NCI-H748 (cell line): ENCODE data around the gene PIEZO2.

Source experiments
- DNase-seq: peaks from one replicate; lab custom pipeline; 2025; ENCODE audit not compliant: unreplicated experiment; lab: John Stamatoyannopoulos, UW

The PIEZO2 gene

DNA sequence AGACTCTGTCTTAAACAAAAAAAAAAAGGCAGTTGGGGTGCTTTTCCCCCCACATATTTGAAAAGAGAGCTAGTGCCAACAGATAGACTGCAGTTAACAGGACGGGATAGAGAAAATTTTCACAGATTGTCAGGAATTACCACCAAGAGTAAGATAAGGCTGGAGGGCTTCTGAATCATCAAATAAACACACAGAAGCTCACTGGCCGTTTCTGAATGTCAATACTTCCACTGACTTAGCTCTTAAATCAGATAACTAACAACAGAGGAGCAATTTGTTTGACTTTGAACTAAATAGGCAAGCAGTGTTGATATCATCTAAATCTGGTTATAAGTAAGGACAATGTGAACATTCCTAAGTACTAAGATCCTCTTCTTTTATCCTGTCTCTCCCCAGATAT, 34.7 kb downstream of the PIEZO2 start:
- DNase-seq = no peak

DNA sequence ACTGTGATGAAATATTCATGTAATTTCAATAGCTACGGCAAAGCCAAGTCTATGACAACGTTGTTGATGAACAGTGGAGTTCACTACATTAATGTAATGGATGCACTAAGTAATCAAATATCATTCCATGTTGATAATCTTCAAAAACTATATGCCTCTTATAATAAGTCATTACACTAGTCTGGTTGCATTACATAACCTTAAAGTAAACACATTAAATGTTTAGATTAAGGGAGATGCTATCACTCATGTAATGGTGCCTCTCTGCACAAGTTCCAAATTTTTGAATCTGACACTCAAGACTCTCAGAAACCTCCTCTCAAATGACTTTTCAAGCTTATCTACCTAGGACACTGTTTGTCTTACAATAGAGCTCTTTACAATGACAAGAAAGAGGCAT, 35.4 kb downstream of the PIEZO2 start:
- DNase-seq = no peak

DNA sequence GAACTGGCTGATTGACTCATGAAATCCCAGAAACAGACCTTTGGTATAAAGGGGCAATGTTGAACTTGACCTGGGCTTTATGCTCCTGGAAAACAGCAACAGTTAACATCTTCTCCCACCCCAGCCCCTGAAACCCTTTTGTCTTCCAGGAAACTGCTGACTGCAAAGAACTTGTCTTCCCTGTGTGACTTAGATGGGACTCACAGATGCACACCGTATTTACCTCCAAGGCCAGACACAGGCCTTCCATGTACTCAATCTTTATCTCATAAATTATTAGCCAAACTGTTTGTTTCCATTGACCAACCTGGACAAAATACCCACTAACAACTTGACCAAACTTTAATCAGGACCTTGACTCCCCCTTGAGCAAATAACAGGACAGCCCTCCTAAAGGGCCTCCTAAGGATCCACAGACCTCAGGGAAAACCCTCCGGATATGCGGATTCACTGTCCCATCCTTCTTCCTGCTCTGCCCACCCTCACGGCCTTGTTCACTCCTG, 36.3 kb downstream of the PIEZO2 start:
- DNase-seq = no peak

DNA sequence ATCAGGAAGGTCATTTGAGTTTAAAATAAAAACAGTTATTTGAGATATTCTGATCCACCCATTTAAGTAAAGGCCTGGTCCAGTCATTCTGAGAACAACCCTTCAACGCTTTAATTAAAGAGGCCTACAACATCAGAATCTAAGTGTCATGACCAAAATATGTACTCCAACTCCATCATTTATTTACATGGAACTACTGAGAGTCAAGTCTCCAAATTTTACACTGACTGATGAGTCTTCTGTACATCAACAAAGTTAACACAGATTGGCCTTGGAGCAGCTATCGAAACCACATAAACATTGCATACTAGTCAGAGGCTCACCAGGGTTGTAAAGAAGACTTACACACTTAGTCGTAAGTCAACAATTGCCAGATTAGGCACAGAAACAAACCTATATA, 37.1 kb downstream of the PIEZO2 start:
- DNase-seq = no peak

DNA sequence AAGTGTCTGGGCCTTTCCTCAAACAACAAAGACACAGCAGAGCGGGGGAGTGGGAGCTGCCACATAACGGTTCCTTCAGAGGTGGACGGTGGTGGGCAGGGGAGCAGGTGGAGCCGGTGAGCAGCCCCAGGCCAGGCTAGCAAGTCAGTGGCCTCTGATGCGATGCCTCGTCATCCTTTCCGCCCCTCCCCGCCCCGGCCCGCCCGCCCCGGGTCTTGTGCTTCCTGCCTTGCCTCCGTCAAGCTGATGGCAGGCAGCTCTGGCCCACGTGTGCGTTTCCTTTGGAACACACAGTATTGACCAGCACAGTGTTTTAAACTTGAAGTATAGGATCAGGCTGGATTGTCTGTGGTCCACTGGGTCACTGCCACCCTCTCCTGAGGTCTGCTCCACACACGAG, 38.9 kb downstream of the PIEZO2 start:
- DNase-seq = no peak

DNA sequence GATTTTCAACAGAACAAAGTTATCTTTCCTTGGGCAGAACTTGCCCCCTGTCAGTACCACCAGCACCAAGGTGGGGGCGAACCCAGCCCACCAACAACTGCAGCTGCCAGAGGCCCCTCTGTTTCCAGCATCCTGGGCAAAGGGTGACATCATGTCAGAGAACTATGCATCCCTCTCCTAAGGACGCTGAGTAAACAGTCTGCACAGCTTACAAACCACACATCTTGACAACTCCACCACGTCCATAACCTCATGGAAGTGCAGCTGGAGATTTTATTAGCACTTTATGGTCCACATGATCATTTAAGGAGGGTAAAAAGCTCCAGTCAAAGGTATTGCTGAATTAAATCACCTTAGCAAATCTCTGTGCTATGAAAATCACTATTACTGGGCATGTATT, 40.4 kb downstream of the PIEZO2 start:
- DNase-seq = no peak

DNA sequence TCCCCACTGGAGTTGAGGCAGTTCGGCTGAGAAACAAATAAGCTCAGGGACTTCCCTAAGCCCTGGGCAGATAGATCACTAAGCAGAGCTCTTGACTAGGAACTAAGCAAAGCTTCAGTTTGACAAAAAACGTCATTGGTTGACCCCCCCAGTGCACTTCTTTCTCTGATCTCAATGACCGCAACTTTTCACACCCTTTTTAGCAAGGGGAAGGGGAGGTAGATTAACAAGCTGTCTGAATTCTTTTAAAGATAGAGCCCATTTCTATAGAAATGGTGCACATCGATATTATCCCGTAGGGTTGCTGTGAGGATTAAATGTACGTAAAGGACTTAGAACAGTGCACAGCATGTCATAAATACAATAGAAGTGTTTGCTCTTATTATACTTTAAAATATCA, 42.5 kb downstream of the PIEZO2 start:
- no peak for DNase-seq

DNA sequence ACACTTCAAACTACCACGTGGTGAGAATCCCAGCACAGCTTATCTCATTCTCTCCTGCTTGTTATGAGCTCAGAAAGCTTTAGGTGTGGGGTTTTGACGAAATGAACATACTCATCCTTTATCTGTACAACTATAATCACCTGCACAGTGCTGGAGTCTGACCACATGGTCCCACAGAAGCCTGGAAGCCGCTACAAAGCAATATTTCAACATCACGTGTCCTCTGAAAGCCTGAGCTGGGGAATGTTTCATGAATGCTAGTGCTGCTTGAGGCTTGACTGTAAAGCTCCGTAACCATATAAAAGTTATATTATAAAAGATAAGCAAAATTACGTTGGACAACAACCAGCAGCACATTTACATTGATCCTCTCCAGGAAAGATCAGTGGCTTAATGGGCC, 43.9 kb downstream of the PIEZO2 start:
- DNase-seq = no peak

DNA sequence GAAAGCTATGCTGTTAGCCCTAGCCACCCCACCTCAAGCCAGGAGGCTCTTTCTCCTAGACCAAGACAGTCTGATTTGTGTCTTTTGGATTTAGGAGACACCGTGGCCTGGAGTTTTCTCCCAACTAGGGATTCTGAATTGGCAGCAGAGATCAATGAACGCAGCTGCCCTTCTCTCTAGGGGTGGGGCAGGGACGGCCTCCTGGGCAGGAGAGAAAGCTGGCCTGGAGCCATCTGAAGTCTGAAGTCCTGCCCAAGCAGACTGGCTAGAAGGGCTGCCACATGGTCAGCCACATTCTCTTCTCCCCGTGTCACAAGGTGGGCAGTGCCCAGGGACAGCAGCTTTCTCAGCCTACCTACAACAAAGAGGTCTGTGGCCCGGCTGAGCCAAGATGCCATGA, 45.1 kb downstream of the PIEZO2 start:
- no peak for DNase-seq

DNA sequence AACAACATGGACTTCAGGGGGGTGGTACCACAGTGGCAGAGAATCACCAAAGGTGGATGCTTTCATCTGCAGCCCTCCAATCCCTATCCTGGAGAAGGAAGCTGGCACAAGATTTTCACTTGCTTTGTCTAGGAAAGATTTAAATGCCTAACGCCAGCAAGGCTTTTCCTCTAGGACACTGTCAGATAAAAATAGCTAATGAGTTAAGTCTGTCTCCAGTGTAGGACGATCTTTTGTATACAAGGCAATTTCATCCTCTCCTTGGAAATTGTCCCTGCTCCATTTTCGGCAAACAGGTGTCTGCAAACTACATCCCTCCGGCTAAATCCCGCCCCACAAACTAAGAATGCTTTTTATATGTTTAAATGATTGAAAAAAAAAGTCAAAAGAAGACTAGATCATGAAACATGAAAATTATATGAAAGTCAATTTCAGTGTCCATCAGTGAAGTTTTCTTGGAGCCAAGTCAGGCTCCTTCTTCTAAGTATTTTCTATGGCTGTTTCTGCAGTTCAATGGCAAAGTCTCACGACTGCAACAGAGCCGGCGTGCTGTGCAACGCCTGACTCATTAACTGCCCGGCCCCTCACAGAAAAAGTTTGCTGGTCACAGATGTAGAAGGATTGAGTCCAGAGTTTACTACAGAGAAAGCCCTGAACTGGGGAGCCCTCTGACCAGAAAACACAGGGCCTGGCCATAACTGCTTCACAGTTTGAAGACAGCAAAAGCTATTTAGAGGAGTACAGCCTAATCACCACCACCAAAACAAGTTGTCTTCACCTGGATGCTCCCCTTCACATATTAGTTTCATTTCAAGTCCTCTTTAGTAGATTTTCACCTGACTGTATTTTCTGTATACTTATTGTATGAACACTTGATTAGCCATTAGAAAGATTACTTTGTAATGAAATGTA, 52.3 kb downstream of the PIEZO2 start:
- no peak for DNase-seq

DNA sequence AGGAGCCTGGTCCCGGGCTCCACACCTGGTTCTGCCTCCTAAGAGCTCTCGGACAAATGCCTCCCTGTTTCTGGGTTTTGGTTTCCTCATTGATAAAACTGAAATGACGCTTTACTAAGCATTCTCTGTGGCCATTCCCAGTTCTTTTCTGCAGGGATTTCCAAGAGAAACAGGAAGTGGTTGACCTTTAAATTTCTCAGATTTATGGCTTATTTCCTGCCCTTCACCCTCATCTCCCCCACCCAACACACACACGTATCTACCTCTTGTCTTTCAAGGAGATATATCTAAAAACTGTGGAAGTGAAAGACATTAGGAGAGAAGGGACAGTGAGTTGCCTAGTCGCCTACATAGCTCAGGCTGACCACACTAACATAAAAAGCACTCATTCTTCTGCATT, 53.0 kb downstream of the PIEZO2 start:
- no peak for DNase-seq

DNA sequence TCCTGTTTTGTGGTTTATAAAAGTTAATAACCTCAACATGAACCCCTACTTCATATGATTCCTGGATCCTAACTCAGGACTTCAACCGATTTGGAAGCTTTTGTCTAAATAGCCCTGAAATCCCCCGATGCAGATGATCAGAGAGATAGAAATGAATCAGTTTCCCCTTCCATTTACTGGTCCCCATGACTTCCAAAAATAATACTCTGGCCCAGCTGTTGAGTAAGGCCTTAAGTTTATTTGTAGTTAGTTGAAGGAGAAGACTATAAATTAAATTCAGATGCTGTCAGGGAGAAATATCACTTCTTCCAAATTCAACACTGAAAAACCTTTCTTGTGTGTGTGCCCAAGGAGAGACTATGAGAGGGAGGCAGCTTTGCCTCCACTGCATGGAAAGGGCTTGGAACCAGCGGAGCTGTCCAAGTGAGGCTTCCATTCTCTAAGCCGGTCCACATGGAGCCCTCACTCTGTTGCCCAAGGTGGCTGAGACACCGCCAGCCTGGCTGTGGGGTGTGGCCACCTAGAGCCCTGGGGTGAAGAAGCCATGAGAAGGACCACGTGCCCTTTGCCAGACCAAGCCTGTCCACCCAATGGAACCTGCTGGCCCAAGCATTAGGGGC, 53.6 kb downstream of the PIEZO2 start:
- DNase-seq = no peak

DNA sequence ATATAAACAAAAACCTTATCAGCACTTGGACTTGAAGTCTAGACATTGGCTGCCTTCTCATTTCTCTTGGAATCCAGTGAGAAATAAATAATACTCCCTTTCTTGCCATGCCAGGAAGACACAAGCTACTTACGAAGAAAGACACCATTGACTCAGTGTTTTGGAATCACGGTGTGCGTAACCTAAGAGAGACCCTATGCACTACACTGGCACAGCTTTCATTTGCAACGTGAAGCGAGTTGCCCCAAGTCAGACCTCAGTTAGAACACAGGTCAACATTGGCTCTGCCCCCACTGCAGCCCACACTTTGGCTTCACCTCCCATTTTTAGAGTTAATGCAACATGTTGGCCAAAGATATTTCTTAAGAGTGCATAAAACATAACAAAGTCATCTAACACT, 54.2 kb downstream of the PIEZO2 start:
- no peak for DNase-seq

DNA sequence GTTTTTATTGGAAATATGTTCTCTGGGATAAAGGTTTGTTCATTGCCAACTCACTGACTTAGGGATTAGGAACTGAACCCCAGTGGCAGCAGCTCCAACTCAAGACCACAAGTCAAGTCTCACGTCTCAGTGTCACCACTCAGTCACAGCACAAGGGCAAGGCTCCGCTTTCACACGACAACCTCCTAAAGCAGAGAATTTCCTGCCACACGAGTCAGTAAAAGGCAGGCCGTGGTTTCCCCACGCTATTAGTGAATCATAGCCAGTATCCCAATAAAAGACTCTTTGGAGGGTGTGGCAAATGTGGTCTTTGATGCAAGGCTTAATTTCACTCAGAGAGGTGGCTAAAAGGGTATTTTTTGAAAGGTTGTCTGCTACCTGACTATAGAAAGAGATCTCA, 57.6 kb downstream of the PIEZO2 start:
- DNase-seq = no peak

DNA sequence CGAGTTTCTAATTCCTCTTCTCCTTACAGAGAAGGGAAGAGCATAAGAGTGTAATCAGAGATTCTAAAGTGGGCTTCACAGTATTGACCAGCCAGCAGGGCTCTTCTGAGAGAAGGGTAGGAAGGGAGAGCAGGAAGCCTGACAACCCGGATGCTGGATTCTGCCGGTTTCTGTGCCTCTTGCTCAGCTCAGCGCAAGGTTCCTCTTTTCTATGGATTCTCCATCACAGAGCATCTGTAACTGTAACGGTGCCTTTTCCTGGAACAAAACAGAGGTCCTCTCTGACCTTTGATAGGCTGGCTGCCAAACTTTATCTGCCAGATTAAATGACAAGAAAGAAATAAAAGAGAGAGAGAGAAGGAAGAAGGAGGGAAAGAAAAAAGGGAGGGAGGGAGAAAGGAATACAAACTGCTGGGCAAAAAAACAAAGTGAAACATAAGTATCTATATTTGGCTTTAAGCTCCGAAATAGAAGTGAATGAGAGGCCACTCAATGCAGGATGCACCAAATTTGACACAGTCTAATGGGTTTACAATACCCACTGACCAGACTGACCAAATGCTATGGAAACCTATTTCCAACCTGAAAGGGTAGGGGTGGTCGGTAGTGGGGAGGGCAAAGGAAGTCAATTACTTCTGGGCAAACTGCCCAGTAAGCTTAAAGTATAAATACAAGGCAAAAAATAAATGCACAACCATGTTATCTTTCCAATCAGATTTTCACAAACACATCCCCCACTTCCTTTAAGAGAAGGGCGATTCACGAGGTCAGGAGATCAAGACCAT, 59.2 kb downstream of the PIEZO2 start:
- DNase-seq = no peak

DNA sequence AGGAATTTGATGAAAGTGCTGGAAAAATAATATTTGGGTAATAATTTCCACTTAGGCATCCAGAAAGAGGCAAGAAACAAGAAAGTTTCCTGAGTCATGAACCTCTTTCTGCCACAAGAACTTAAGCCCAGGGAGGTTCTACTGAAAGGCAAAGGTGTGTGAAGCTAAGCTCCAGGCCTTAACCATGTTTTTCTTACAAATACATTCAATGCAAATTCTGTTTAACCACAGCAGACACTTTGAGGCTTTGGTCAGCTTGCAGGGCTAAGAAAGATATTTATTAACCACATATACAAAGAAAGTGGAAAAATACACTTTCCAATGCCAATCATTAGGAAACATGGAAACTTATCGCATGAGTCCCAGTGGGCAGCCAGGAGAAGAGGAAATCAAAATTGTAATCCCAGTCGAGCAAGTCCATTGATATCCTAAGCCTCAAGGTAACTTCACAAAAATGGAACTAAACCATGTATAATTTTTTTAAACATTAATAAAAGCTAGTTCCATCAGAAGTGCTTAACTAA, 68.3 kb downstream of the PIEZO2 start:
- no peak for DNase-seq

DNA sequence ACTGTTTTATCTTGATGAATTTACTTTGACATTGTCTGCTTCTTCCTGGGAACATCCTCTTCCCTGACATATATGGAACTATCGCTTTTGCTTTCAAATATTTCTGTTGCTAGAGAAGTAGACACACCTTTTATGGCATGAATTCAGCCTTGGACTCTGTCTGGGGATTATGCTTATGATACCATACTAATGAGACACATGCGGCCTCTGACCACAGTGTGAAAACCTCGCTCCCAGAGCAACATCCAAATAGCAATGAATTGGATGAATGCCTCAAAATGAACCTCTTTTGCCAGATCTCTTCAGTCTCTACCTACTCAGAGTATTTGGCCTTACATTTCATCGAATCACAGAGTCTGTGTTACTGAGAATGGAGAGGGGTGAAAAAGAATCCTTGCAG, 70.9 kb downstream of the PIEZO2 start:
- no peak for DNase-seq

DNA sequence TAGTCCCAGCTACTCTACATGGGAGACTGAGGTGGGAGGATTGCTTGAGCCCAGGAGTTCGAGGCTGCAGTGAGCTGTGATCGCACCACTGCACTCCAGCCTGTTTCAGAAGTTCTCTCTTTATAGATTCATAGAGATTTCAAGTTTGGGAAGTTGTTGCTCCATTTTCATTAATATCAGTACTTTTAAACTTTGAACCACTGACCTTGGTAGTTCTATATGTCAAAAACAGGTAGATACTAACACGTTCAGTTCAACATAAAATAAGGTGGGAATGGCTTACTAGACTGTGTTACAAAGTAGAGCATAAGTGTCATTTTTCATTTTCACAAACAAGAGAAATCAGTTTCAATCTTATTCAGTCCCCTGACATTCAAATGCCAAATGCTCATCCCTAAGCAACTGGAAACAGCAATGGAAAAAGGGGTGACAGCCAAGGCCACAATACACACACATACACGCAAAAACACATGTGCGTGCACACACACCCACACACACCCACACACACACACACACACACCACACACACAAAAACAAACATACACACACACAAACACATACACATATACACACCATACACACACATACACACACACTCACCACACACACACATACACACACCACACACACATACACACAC, 71.7 kb downstream of the PIEZO2 start:
- no peak for DNase-seq

DNA sequence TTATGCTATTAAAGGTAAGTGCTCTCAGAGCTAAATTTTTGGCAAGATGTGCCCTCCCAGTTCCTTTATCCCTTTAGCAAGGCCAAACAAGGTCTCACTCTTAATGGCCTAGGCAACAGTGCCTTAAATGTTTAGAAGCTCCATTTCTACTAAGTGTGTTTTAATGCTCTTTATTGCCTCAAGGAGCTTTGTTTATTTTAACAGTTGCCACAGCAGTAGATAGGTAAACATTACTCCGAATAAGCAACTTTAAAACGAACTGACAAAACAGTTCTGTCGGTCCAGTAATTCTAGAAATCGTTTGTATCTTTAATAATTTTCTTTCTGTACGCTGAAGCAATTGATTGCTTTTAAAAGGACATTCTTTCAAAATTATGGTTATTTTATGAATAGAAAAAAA, 74.5 kb downstream of the PIEZO2 start:
- DNase-seq = peak; percentile 42

DNA sequence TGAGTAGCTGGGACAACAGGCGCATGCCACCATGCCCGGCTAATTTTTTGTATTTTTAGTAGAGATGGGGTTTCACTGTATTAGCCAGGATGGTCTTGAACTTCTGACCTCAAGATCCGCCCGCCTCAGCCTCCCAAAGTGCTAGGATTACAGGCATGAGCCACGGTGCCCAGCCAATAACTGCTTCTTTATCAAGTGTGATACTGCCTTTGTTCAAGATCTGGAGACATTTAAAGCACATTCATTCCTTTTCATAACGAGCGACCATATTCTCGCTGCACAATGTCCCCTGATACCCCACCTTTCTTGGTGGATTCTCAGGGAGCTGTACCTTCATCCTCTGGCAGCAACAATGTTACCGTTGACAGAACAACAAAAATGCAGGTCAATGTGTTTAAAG, 75.4 kb downstream of the PIEZO2 start:
- DNase-seq = no peak

DNA sequence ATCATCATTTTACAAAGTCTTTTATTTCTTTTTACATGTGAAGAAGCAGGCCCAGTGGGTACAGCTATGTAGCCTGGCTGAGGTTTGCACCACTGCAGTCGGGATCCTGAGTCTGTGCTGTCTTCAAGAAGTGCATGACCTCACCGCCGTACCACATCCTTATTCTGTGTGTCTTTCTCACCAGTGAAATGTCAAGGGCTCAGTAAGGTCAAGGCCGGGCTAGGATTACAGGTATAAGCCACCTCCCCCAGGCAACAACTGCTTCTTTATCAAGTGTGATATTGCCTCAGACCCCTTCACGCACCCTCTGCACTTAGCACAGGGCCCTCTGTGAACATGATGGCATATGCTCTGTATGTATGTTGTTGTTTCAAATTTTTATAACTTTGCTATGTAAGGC, 76.7 kb downstream of the PIEZO2 start:
- no peak for DNase-seq
